HL-60/S4 (cell line): ENCODE results near the gene ELOVL6.
"Not testable (repeated sequence)": the region's sequence is repeated elsewhere in the genome, so short reads cannot be mapped to it uniquely, and the experiment has no call there.

Source experiments
- in situ Hi-C: fragments of 300-500 bp; cut with MboI; formaldehyde crosslinking; loops from 2 replicates; pipeline ENCODE4 v1.14.3; 2022; ENCODE audit warnings: low sequenced_read_pairs

ELOVL6 gene

GRCh38 chr4:110196871-110197528 is 1.4 kb downstream of the ELOVL6 start:
- in situ Hi-C loops, result no loop called here

GRCh38 chr4:110196206-110196870 is 2.1 kb downstream of the ELOVL6 start:
- in situ Hi-C loops, result no loop called here

- in situ Hi-C loops, result no loop called here
Measured at GRCh38 chr4:110195561-110196205, 2.7 kb downstream of the ELOVL6 start.

GRCh38 chr4:110193822-110194761 is 4.3 kb downstream of the ELOVL6 start:
- in situ Hi-C loops, result no loop called here

GRCh38 chr4:110193287-110193686 is 5.1 kb downstream of the ELOVL6 start:
- in situ Hi-C loops, result not testable (repeated sequence)

- in situ Hi-C loops, result no loop called here
Measured at GRCh38 chr4:110190249-110190648, 8.2 kb downstream of the ELOVL6 start.

GRCh38 chr4:110188113-110188512 is 10.3 kb downstream of the ELOVL6 start:
- in situ Hi-C loops, result no loop called here

GRCh38 chr4:110184791-110185155 is 13.6 kb downstream of the ELOVL6 start:
- in situ Hi-C loops, result no loop called here

GRCh38 chr4:110184140-110184790 is 14.2 kb downstream of the ELOVL6 start:
- in situ Hi-C loops, result no loop called here

- in situ Hi-C loops, result no loop called here
Measured at GRCh38 chr4:110183643-110184042, 14.8 kb downstream of the ELOVL6 start.

GRCh38 chr4:110183058-110183457 is 15.4 kb downstream of the ELOVL6 start:
- in situ Hi-C loops, result no loop called here

- in situ Hi-C loops, result no loop called here
Measured at GRCh38 chr4:110181890-110182289, 16.5 kb downstream of the ELOVL6 start.

- in situ Hi-C loops, result no loop called here
Measured at GRCh38 chr4:110175634-110176033, 22.8 kb downstream of the ELOVL6 start.

- in situ Hi-C loops, result no loop called here
Measured at GRCh38 chr4:110172972-110173371, 25.4 kb downstream of the ELOVL6 start.

- in situ Hi-C loops, result no loop called here
Measured at GRCh38 chr4:110171971-110172370, 26.4 kb downstream of the ELOVL6 start.

- in situ Hi-C loops, result no loop called here
Measured at GRCh38 chr4:110170861-110171260, 27.6 kb downstream of the ELOVL6 start.

- in situ Hi-C loops, result no loop called here
Measured at GRCh38 chr4:110165382-110166286, 32.8 kb downstream of the ELOVL6 start.

- in situ Hi-C loops, result no loop called here
Measured at GRCh38 chr4:110164856-110165255, 33.6 kb downstream of the ELOVL6 start.

GRCh38 chr4:110164251-110164650 is 34.2 kb downstream of the ELOVL6 start:
- in situ Hi-C loops, result no loop called here
